Colonic mucosa (tissue), 4 donors: ENCODE data around the gene GLCE. TPM values are rescaled to one million over a fixed set of nuclear protein-coding genes. Genes with fewer than 3 reads are reported as not detected.

ENCODE experiments used
- DNase-seq: peaks from one replicate; pipeline ENCODE4 v3.0.0-alpha.2; 2020
- H3K27ac ChIP-seq: fragments of 200-600 bp; one replicate; pipeline ENCODE4 v1.8.0; 2021
- H3K27me3 ChIP-seq: fragments of 200-600 bp; one replicate; pipeline ENCODE4 v1.8.0; 2021
- H3K36me3 ChIP-seq: fragments of 200-600 bp; one replicate; pipeline ENCODE4 v1.8.0; 2021
- H3K4me1 ChIP-seq: fragments of 200-600 bp; one replicate; pipeline ENCODE4 v1.8.0; 2021; ENCODE audit warnings: mild to moderate bottlenecking
- H3K4me3 ChIP-seq: fragments of 200-600 bp; one replicate; pipeline ENCODE4 v1.8.0; 2021
- H3K9ac ChIP-seq, 2 donors: one replicate each; pipeline ENCODE4 v1.7.0; 2013; ENCODE audit warnings: control low read depth in 2 of 2, low read depth in 2 of 2, low read length in 2 of 2
- H3K9me3 ChIP-seq: fragments of 200-600 bp; one replicate; pipeline ENCODE4 v1.8.0; 2021
- CTCF ChIP-seq: fragments of 200-600 bp; IDR thresholded peaks from one replicate; pipeline ENCODE4 v1.8.0; 2022; ENCODE audit warnings: antibody characterized with exemption, mild to moderate bottlenecking
- intact Hi-C: fragments of 100-400 bp; cut with DNase I; formaldehyde crosslinking; loops from one replicate; pipeline ENCODE4 v1.14.1; 2022
- total RNA-seq, 2 donors: library from RNA; stranded (reverse); fragmentation: NEBNext Ultra II Directional in 1 of 2; extraction: Animal tissue kit (Norgen Biotek cat#: 25700) in 1 of 2; gene quantifications; one replicate each; pipeline ENCODE4 v1.2.1, GENCODE V29; 2021
- donor health status: healthy.
- donor health status: DM: no; HTN: no; CAD: no.
- donor health status: DM: no; HTN: no; CAD: no.

Gene GLCE
- total RNA-seq, 2 donors from 2014 or later: 28.0 to 61.1 TPM

GRCh38 chr15:69144530-69144929 lies 15.9 kb upstream of the GLCE start:
- no peak overlapping the region for H3K27ac ChIP-seq
- intact Hi-C loops: no loop called here
- no peaks in the 10 kb centered on the region for H3K9me3 ChIP-seq
- H3K9ac ChIP-seq: no peak overlapping the region
- TF ChIP-seq CTCF: no peak
- no peak for DNase-seq
- H3K27me3 ChIP-seq: no peaks in the 10 kb centered on the region
- no peaks in the 10 kb centered on the region for H3K36me3 ChIP-seq
- no peak overlapping the region for H3K4me3 ChIP-seq
- H3K4me1 ChIP-seq: peaks cover 8% of the 10 kb centered on the region

- intact Hi-C loops: no loop called here
- TF ChIP-seq CTCF: no peak
- no peak overlapping the region for H3K9ac ChIP-seq
Measured at GRCh38 chr15:69145149-69145693, 15.2 kb upstream of the GLCE start.

GRCh38 chr15:69145694-69146492 lies 14.5 kb upstream of the GLCE start:
- no peaks in the 10 kb centered on the region for H3K27me3 ChIP-seq
- DNase-seq: no peak
- intact Hi-C loops: no loop called here

More at GRCh38 chr15:69145149-69145693, 15.2 kb upstream of the GLCE start:
- Histone ChIP-seq H3K27ac (no peak overlapping the region), H3K36me3 (no peaks in the 10 kb centered on the region), H3K4me1 (peaks cover 8% of the 10 kb centered on the region), H3K27me3 (no peaks in the 10 kb centered on the region), H3K9me3 (no peaks in the 10 kb centered on the region), H3K4me3 (no peak overlapping the region)
- no peak for DNase-seq

GRCh38 chr15:69146724-69147435 lies 13.6 kb upstream of the GLCE start:
- no peaks in the 10 kb centered on the region for H3K27me3 ChIP-seq
- no peak overlapping the region for H3K4me3 ChIP-seq
- H3K9ac ChIP-seq: no peak overlapping the region
- H3K36me3 ChIP-seq: no peaks in the 10 kb centered on the region
- DNase-seq: no peak
- H3K9me3 ChIP-seq: no peaks in the 10 kb centered on the region
- TF ChIP-seq CTCF: no peak
- intact Hi-C loops: no loop called here
- H3K27ac ChIP-seq: no peak overlapping the region
- H3K4me1 ChIP-seq: peaks cover 8% of the 10 kb centered on the region

More at GRCh38 chr15:69145694-69146492, 14.5 kb upstream of the GLCE start:
- TF ChIP-seq CTCF: no peak
- Histone ChIP-seq H3K36me3 (no peaks in the 10 kb centered on the region), H3K4me1 (peaks cover 8% of the 10 kb centered on the region), H3K4me3 (no peak overlapping the region), H3K9ac (no peak overlapping the region), H3K27ac (no peak overlapping the region), H3K9me3 (no peaks in the 10 kb centered on the region)

GRCh38 chr15:69148465-69148864 lies 12.0 kb upstream of the GLCE start:
- H3K27ac ChIP-seq: no peak overlapping the region
- no peak for TF ChIP-seq CTCF
- peaks cover 1% of the 10 kb centered on the region for H3K4me1 ChIP-seq
- no peak for DNase-seq
- H3K36me3 ChIP-seq: no peaks in the 10 kb centered on the region
- intact Hi-C loops: no loop called here
- H3K9me3 ChIP-seq: no peaks in the 10 kb centered on the region
- no peaks in the 10 kb centered on the region for H3K27me3 ChIP-seq
- H3K9ac ChIP-seq: no peak overlapping the region
- H3K4me3 ChIP-seq: no peak overlapping the region
